Tibial nerve (tissue), 4 donors: ENCODE data around the gene ANKHD1.

Source experiments
- CTCF ChIP-seq, 5 experiments: fragments of 200-600 bp in 3 of 5; fragments of 450-650 bp in 2 of 5; sonication (generic) in 3 of 5; IDR thresholded peaks; one replicate each; pipeline ENCODE4 v1.5.1; 2016 to 2019; ENCODE audit warnings: antibody characterized with exemption in 5 of 5, mild to moderate bottlenecking in 3 of 5, moderate library complexity in 2 of 5
- EP300 ChIP-seq, 2 donors: sonication (generic); formaldehyde crosslinking; IDR thresholded peaks; one replicate each; pipeline ENCODE4 v1.6.1; 2017; ENCODE audit warnings: antibody characterized with exemption in 2 of 2, mild to moderate bottlenecking in 1 of 2
- POLR2A ChIP-seq, 2 donors: fragments of 450-650 bp; IDR thresholded peaks; one replicate each; pipeline ENCODE4 v1.6.1; 2017; ENCODE audit warnings: antibody characterized with exemption in 2 of 2, mild to moderate bottlenecking in 2 of 2, moderate library complexity in 2 of 2

DNA sequence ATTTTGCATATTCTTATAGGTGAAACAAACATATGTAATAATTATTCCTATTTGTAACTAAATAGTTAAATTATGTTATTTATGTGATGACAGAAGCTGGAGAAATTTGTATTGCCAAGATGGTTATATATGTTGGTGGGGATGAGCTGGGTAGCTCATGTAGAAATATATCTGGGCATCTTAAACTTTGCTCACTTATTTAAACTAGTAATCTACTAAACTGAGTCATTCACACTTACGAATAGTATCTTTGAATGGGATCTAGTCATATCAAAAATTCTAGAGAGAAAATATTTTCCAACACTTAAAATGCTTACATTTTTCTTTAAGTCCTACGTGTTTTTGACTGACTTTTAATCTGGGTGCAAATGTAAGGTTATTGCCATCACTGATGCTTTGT lies 101.2 kb downstream of the ANKHD1 start:
- TF ChIP-seq CTCF (IDR thresholded peaks at IDR 0.05) (no peak), POLR2A (IDR thresholded peaks at IDR 0.05) (no peak), EP300 (IDR thresholded peaks at IDR 0.05) (no peak)
